ENCODE results near the gene PSPN.

GRCh38 chr19:6413291-6413690 is 37.6 kb upstream of the PSPN start:
- TF ChIP-seq CTCF (optimal IDR thresholded peaks at IDR 0.05 in 1 of 3, IDR thresholded peaks at IDR 0.05 in 1 of 3, conservative IDR thresholded peaks at IDR 0.05 in 1 of 3; ENCODE audit: extremely low read depth in 1 of 3, insufficient read depth in 2 of 3, low read length in 3 of 3): no peak
- no peak for TF ChIP-seq EZH2 (IDR thresholded peaks at IDR 0.05; ENCODE audit: low read length)

All from keratinocyte (primary cell).